GM21423 (cell line): ENCODE results near the gene SEL1L2.

Experiments
- ATAC-seq: cut with Tn5 transposase; IDR thresholded peaks from one replicate; pipeline ENCODE4 v1.9.1; 2021; ENCODE audit warnings: mild to moderate bottlenecking, moderate library complexity; ENCODE audit not compliant: unreplicated experiment

SEL1L2 gene

DNA sequence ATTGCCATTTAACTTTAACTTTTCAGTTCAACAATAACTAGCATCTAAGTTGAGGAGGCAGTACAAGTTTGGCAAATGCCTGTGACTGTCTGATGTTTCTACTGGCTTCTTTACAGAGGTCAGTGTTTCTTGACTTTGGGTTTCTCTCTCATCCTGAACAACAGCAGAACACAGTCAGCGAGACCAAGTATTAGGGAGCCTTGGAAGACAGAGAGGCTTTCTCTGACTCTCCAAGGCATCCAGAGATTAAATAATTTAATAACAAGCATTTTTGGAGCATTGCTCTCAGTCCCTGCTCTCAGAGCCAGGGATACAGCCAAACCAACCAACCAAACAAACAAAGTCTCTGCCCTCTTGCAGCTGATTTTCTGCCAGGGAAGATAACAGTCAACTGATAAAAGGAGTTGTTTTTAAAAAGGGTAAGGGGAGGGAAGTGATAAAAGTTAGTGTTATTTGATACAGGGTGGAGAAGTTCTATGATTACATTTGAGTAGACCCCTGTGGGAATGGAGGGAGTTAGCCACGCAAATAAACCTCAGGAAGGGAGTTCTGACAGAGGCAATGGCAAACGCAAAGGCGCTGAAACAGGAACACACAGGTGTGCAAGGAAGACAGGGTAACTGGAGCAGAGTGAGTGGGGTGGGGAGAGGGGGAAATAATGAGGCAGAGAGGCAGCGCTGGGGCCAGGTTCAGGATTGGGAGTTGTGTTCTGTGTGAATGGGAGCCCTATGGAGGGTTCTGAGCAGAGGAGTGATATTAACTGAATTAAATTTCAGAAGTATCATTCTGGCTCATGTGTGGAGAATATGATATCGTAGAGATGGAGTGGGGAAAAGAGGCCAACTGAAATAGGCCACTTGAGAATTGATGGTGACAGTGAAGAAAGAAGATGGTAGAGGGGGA, 55.2 kb downstream of the SEL1L2 start:
- no peak for ATAC-seq

DNA sequence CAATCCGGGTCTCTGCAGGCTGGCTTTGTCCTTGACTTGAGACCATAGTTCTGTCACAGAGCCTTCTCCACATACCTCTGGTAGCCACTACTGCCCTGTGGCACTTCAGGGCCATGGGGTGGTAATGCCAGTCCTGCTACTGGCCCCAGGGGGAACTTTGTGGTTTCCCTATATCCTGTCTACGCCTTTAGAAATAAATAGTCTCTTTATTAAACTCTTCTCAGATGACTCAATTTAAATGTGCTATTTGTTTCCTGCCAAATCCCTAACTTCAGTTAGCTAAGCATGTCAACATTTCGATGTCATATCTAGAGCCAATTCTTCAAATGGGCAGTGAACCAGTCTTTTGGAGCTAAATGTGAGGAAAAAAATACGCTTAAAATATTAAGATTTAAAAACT, 60.1 kb downstream of the SEL1L2 start:
- no peak for ATAC-seq

DNA sequence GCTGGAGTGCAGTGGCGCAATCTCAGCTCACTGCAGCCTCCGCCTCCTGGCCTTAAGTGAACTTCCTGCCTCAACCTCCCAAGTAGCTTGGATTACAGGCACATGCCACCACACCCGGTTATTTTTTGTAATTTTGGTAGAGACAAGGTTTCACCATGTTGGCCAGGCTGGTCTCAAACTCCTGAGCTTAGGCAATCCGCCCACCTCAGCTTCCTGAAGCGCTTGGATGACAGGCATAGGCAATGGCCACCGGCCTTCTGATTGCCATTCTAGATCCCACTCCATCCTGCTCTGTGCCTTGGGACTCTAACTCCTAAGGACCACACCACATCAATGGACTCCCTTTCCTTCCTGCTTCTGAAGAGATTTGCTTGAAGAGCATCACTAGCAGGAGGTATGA, 60.6 kb downstream of the SEL1L2 start:
- no peak for ATAC-seq

DNA sequence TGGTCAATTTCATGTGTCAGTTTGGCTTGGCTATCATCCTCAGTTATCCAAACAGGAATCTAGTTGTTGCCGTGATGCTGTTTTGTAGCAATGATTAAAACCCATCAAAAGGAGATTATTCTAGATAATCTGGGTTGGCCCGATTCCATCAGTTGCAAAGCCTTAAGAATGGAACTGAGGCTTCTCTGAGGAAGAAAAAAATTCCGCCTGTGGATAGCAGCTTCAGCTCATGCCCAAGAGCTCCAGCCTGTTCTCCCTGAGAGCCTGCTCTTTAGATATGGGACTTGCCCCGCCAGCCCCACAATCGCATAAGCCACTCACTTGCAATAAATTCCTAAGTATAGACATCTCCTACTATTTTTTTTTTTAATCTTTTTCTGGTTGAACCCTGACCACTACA, 61.5 kb downstream of the SEL1L2 start:
- no peak for ATAC-seq

DNA sequence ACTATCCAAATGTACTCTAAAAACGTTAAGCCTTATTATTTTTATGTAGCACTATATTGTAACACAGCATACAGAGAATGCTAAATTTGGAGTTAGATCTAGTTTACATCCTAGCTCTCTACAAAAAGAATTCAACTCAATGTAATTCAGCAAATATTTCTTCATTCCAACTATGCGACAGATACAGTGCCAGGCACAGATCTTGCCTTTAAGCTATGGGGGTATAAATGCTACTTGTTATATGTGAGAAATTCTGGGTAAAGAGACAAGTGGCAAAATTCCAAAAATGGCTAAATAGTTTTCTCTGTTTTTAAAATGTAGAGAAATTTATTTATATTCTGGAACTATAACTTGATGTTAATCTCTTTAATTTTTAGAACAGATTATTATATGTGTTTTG, 63.2 kb downstream of the SEL1L2 start:
- no peak for ATAC-seq

DNA sequence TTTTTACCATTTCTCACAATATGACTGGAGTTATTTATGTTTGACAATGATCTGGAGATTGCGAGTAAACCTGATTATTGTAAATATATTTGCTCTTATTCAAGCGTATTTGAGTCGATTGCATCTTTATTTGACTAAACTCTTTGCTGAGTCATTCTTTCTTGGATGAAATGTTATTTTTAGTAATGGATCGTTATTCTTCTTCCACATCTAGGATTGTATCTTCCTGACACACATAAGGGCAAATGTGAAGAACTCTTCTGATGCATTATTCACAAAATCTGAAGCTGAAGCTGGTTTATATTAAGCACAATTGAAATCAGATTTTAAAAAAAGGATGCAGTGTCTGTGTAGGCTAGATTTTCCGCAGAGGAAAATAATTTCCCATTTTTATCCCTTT, 68.2 kb downstream of the SEL1L2 start:
- no peak for ATAC-seq

DNA sequence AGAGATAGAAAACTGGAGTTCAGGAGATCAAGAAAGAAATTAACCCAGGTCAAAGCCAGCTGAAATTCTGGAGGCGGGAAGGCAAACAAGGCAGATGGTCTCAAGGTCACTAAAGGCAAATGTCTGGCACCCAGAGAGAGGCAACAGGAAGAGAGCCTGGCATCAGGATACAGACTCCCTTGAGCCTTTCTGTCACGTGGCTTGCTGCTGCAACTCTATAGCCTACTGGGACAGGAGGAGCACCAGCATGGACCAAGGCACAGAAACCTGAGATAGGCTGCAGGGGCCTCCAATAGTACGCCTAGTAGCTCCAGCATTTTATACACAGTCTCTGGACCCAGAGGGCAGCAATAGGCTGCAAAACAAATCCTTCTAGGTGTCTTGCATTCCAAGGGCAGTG, 75.1 kb downstream of the SEL1L2 start:
- no peak for ATAC-seq

DNA sequence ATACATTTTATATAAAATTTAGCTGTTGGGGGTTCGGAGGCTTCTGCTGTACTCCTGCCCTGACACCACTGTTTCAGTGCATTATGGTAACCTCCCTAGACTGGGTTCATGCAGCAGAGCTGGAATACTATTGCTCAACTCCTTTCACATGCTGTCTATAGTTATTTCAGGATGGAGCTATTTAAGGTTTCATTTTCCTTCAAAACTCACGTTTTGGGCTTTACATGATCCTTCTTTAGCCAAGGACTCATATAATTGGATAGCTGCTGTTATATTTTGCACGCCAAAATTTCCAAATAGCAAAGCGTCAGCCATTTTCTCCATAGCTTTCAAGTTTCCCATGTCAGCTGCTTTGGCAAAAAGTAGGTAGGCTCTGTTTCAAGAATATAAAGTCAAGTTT, 76.8 kb downstream of the SEL1L2 start:
- no peak for ATAC-seq

DNA sequence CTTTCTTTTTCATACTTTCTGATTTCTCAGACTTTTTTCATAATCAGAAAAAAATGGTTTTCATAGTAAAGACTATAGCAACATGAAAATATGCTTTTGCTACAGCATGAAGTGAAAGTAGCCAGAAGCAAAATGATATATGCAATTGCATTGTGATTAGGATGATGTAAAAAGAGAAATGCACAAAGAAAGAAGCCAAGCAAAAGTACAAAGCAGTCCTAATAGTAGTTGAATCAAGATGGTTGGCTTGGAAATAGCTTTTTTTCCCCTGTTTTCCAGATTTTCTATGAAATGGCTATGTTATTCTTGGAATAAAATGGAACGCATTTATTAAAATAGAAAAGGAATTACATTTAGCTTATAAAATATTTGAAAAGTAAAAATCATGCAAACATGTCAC, 77.3 kb downstream of the SEL1L2 start:
- no peak for ATAC-seq

DNA sequence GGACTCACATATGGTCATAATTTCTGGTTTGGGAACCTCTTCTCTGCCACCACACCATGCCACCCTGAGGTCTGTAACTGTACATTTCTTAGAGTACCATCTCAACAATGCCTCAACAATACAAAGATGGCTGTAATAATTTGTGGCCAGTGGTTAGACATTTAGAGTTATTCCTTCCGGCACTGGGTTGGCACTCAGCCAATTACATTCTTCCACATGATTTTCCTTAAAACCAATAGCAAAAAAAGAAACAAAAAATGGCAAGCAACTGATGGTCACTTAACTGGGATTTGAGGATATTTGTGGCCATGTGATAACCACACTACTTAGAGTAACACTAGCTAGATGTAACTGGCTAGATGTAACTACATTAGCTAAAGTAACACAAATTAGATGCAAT, 79.9 kb downstream of the SEL1L2 start:
- no peak for ATAC-seq

DNA sequence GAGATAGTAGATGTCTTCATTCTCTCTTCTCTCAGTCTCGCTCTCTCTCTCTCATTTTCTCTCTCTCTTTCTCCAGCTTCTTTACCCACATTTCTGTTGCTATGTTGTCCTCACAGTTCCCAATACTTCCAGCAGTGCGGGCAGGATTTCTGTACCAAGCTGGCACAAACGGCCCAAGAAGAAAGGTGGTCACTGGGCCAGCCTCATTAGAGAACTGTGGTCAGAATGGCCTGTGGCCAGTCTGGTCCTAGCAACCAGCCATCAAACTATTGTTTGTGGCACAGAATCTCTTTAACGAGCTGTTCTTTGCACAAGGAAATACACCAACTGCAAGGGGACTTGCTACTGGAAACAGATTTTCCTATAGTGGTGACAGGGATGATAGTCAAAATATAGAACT, 81.3 kb downstream of the SEL1L2 start:
- ATAC-seq, result no peak

DNA sequence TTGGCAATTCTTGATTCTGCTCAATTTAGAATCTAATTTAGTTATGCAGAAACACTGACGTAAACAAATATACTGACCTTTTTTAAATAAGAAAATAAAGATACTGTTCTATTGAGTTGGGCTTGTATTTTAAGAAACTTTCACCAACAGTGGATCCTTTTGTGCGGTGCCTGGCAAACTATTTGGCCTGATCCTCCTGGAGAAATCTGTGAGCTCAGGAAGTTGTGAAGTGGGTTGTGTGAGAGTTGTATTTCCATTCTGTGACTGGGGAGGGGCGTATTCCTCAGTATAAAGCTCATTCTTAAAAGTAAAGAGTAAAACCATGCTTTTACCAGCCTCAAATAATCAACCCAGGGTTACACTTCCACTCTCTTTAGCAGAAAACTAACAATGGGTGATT, 85.6 kb downstream of the SEL1L2 start:
- no peak for ATAC-seq

DNA sequence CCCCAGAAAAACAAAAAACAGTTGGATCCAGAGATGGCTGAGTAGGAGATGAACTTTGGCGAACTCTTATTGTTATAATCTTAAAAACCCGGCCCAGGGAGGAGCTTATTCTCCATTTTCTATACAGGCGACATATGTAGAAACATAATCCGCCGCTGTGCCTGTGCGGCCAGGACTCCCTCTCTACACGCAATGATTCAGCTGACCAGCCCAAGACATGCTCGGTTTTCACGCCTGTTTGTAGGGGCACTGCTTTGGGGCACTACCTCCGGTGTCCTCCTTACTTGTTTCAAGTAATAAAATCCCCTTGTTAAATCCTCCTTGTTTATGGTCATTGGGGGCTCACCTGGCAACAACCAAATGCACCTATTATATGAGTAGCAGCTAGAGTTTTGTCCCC, 89.9 kb downstream of the SEL1L2 start:
- ATAC-seq, result no peak

DNA sequence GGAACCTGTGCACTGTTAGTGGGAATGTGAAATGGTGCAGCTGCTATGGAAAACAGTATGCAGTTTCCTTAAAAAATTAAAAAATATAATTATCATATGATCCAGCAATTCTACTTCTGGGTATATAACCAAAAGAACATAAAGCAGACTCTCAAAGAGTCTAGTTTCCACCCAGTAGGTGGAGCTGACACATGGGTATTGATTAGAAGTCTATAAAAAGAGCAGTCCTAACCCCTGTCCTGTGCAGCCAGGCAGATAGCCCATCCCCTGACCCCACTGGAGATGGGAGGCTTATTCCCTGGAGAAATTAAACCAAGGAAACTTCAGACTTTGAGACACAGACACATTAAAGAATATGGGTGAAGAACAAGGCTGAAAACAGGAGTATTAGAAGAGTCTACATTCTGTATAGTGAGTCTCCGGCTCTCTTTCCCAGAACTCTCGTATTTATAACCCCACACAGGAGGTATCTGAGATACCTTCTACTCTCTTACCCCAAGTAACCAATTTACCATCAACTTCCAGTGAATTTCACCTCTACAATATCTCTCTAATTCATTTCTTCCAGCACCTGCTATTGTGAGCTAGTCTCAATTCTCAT, 92.3 kb downstream of the SEL1L2 start:
- ATAC-seq, result no peak

DNA sequence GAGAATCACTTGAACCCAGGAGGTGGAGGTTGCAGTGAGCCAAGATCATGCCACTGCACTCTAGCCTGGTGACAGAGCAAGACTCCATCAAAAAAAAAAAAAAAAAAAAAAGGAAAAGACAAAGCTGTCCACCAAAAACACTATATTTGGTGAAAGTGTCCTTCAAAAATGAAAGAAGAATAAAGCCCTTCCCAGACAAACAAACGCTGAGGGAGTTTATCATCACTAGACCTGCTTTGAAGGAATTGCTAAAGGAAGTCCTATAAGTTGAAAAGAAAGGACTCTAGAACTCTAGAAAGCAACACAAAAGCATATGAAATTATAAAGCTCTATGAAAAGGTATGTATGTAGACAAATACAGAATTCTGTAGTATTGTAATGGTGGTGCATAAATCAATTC, 98.8 kb downstream of the SEL1L2 start:
- ATAC-seq, result no peak

DNA sequence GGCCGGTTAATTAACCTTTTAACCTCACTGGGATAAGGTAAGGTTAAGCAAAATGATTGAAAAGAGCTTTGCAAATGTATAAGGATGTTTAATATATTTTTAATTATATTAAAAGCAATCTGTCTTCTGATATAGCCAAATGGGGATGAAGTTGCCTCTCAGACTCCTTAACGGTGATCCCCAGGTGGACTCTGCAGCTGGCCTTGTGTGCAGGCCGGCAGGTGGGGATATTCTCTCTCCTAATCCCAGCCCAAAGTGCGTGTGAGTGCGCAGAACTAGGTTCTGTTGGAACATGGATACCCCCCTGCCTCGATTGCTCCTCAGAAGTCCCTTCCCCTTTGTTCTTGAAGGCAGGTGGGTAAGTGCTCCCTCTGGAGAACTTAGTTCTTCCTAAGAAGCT, 105.6 kb downstream of the SEL1L2 start:
- no peak for ATAC-seq

DNA sequence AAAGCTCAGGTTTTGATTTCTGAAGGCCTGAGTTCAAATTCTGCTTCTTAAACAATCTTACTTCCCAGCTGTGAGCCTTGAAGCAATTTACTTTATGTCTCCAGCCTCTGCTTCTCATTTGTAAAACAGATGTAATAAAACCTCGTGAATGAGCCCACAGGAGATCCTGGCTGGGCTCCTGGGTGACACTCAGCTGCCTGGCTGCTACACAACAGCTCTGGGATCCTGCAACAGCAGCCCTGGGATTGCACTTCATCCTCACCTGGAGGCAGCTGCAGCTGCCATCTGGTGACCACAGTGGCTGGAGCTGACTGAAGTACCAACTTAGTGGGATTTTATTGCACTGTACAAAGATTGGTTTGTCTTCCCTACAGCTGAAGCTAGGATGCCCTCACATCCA, 107.0 kb downstream of the SEL1L2 start:
- ATAC-seq, result no peak

DNA sequence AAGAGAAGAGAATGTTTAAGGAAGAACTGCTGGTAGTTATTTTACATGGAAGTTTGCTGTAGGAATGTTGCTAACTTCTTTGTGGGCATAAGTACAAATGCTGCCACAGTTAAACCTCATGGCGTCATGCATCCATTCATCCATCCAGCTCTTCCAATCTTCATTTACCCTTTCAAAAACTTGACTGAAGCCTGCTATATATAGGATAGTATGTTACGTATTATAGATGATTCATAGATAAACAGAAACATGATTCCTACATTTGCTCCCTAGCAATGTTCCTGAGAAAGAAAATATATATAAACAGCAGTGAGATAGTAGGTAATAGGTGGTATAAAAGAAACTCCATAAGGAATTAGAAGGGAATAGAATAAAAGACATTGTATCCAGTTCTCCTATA, 111.8 kb downstream of the SEL1L2 start:
- no peak for ATAC-seq

DNA sequence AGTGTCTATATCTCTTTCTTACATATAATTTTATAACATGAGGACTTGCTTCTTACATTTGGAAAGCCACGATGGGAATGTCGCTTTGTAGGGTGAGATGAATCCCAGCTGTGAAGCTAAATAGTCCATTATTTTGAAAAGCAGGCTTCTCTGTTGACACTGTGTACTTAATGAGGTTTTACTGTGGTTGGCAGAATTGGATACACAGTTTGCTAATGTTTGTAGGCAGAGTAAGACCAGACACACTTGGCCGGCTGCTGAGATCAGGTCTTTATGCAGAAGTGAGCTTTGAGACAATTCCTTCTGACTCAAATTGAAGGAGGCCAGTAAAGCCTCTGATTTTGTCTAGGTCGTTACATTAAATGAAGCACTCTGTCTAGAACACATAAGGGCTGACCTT, 112.6 kb downstream of the SEL1L2 start:
- ATAC-seq, result no peak

DNA sequence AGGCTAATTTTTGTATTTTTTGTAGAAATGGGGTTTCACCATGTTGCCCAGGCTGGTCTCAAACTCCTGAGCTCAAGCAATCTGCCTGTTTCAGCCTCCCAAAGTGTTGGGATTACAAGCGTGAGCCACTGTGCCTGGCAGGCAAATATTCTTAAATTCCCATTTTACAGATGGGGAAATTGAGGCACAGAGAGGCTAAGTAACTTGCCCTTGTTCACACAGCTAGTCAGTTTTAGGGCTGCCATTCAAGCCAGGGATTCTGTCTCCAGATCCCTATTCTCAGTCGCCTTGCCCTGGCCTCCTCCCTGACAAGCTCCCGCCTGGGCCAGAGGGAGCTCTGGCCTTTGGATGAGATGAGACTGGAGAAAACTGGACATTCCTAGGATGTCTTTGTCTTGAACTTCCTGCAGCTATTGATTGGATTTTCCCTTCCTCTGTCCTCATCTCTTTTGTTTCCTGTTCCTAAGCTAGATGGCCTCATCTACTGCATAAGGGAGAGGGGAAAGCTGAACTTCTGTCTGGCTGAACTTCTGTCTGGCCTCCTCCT, 115.1 kb downstream of the SEL1L2 start:
- ATAC-seq, result no peak

DNA sequence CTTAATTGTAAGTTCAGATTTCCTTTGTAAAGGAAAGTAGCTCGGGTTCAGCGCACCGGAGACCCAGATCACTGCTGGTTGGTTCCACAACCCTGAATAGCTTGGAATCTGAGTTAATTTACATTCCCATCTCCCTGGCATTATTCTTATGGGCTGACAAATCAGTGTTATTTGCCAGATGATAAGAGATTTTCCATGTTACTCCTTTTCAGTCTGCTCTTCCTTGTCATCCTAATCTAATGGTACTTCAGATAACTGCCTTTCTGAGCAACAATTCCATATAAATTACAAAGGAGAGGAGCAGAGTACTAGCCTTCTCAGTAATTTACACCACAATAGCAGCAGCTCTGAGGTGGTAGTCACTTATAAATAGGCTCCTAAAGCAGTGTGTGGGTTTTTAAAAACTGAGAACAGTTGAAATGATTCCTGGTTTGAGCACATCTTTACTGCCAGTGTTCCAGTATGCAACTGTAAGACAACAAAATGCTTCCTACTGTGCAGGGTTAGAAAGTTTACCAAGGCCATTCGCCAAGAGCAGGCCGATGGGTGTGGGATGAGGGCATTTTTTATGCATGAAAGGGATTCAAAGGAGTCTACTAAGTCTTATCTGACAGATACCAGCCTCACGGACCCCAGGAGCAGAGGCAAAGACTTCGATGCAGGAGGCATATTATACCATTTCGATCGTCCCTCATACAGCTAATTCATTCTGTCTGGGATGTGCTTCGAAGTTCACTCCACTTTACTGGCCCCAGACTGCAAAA, 115.8 kb downstream of the SEL1L2 start:
- ATAC-seq, result no peak

DNA sequence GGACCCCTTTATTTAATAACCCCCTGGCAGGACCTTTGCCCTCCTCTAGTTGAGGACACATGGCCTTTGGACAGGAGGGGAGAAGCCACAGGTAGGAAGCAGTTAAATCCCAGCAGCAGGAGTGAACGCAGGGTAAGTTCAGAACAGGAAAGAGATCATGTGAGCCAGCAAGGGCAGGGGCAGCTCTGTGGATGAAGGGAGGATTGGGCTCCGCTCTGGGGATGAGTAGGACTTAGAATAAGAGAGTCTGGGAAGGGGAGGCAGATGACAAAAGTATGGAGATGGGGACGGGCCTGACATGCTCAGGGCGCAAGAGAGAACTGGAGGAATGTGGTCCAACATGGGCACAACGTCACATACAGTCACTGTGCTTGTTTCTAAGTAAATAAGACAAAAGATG, 116.6 kb downstream of the SEL1L2 start:
- ATAC-seq, result no peak
